ENCODE results near the gene PROB1. TPM values are rescaled to one million over a fixed set of nuclear protein-coding genes. Genes with fewer than 3 reads are reported as not detected.

PROB1 gene
- total and polyA plus RNA-seq, 9 of the 15 experiments (the other 6 are each of a cell fraction or from before 2014, with no cell fraction given) = 0.01 to 1.8 (median 0.47) TPM

- TF ChIP-seq, protein P1, sequence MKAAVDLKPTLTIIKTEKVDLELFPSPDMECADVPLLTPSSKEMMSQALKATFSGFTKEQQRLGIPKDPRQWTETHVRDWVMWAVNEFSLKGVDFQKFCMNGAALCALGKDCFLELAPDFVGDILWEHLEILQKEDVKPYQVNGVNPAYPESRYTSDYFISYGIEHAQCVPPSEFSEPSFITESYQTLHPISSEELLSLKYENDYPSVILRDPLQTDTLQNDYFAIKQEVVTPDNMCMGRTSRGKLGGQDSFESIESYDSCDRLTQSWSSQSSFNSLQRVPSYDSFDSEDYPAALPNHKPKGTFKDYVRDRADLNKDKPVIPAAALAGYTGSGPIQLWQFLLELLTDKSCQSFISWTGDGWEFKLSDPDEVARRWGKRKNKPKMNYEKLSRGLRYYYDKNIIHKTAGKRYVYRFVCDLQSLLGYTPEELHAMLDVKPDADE (conservative IDR thresholded peaks at IDR 0.05; ENCODE audit: control insufficient read depth, low read depth, low read length) = no peak
- TF ChIP-seq FOXA3 (CRISPR knock-in tag; conservative IDR thresholded peaks at IDR 0.05 in 1 of 2, IDR thresholded peaks at IDR 0.05 in 1 of 2) (no peak), CBX8 (IDR thresholded peaks at IDR 0.05; ENCODE audit: borderline replicate concordance, extremely low read depth, low read depth, low read length, poor library complexity, severe bottlenecking) (no peak), PHTF2 (CRISPR knock-in tag; IDR thresholded peaks at IDR 0.05) (no peak)
- TF ChIP-seq, protein P2, sequence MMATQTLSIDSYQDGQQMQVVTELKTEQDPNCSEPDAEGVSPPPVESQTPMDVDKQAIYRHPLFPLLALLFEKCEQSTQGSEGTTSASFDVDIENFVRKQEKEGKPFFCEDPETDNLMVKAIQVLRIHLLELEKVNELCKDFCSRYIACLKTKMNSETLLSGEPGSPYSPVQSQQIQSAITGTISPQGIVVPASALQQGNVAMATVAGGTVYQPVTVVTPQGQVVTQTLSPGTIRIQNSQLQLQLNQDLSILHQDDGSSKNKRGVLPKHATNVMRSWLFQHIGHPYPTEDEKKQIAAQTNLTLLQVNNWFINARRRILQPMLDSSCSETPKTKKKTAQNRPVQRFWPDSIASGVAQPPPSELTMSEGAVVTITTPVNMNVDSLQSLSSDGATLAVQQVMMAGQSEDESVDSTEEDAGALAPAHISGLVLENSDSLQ (IDR thresholded peaks at IDR 0.05) = no peak
Observed at GRCh38 chr5:139418793-139419192, 23.9 kb upstream of the PROB1 start (continued).

DNA sequence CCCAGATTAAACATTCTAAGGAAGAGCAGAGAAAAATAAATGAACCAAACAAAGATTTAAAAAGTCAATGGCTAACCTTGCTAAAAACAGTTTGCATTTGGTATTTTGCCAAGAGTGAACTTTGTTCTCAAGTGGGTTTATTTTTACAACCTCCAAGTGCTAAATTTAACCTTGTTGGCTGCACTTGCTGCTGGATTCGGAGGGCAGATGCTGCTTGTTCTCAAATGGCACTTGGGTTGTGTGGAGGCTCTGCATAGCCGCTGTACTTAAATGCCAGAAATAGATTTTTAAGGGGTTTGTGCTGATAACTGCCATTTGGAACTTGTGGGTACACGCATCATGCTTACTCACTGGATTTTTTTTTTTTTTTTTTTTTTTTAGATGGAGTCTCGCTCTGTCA lies 22.3 kb upstream of the PROB1 start:
- no peak overlapping the region for H2AFZ ChIP-seq (ENCODE audit: low read depth, low read length)
- H3K27ac ChIP-seq (ENCODE audit: extremely low read depth, low read depth, low read length) = no peak overlapping the region
- no peaks in the 10 kb centered on the region for H3K27me3 ChIP-seq (ENCODE audit: control insufficient read depth in 2 of 2, insufficient read depth in 2 of 2, low read length in 2 of 2)
- no peak for FAIRE-seq
- H4K20me1 ChIP-seq (replicated peaks; ENCODE audit: control insufficient read depth, insufficient read depth, low read length) = no peaks in the 10 kb centered on the region
- intact Hi-C loops (cut with micrococcal nuclease) = loop anchor here (5.0 kb wide), 1 partner anchor 130 kb away; no protein-coding TSS in a partner anchor
- H3K9me1 ChIP-seq (ENCODE audit: control insufficient read depth, insufficient read depth, low read length) = no peaks in the 10 kb centered on the region
- POLR2A ChIA-PET = interaction anchor here (0.9 kb wide), 1 partner anchor 9 kb away, joined by 4 read pairs; no protein-coding TSS in a partner anchor
- H3K4me1 ChIP-seq (replicated peaks in 1 of 2; ENCODE audit: control insufficient read depth in 2 of 2, insufficient read depth in 2 of 2, low read length in 2 of 2) = peaks cover 4 to 13% of the 10 kb centered on the region in 2 experiments
- H3K9me3 ChIP-seq (replicated peaks; ENCODE audit: control insufficient read depth, insufficient read depth, low read depth, low read length) = no peaks in the 10 kb centered on the region
- no peak for TF ChIP-seq OTX1 (CRISPR knock-in tag; IDR thresholded peaks at IDR 0.05)
- peak; percentile 42; the same call in 1 of the 2 replicates for TF ChIP-seq MEF2A (IDR thresholded peaks at IDR 0.05; ENCODE audit: control insufficient read depth, low read depth, low read length)
- CTCF ChIA-PET (ENCODE audit: low intra/inter-chr PET ratio) = interaction anchor here (0.7 kb wide), 1 partner anchor 1797 kb away, joined by 4 read pairs; no protein-coding TSS in a partner anchor
- no peak overlapping the region for H3K4me2 ChIP-seq (ENCODE audit: insufficient read depth, low read length)
- no peak for DNase-seq (ENCODE audit: extremely low read depth in 1 of 4, low spot score in 3 of 4)
- no peak overlapping the region for H3K4me3 ChIP-seq
- no TSS peak for BruUV-seq (replicated peaks)
- in situ Hi-C loops (cut with MboI) = loop anchor here (10.0 kb wide), 1 partner anchor 348 kb away; no protein-coding TSS in a partner anchor
- 49% methylated on average over 3 of the region's 4 CpGs for WGBS (ENCODE audit: insufficient coverage, low coverage, missing lambda C conversion rate)
- ATAC-seq = no peak
- no peaks in the 10 kb centered on the region for H3K79me2 ChIP-seq (ENCODE audit: control insufficient read depth, insufficient read depth, low read length)
- no peak overlapping the region for H3K9ac ChIP-seq (ENCODE audit: insufficient read depth in 1 of 2, low read depth in 2 of 2, low read length in 2 of 2)
- H3K36me3 ChIP-seq (ENCODE audit: control insufficient read depth, insufficient read depth, low read length) = no peaks in the 10 kb centered on the region
